GM18498 (cell line): ENCODE measurements around the gene RANBP17.

Experiments
- ATAC-seq: cut with Tn5 transposase; IDR thresholded peaks from one replicate; pipeline ENCODE4 v1.9.1; 2021; ENCODE audit warnings: mild to moderate bottlenecking, moderate library complexity; ENCODE audit not compliant: unreplicated experiment

Gene RANBP17

DNA sequence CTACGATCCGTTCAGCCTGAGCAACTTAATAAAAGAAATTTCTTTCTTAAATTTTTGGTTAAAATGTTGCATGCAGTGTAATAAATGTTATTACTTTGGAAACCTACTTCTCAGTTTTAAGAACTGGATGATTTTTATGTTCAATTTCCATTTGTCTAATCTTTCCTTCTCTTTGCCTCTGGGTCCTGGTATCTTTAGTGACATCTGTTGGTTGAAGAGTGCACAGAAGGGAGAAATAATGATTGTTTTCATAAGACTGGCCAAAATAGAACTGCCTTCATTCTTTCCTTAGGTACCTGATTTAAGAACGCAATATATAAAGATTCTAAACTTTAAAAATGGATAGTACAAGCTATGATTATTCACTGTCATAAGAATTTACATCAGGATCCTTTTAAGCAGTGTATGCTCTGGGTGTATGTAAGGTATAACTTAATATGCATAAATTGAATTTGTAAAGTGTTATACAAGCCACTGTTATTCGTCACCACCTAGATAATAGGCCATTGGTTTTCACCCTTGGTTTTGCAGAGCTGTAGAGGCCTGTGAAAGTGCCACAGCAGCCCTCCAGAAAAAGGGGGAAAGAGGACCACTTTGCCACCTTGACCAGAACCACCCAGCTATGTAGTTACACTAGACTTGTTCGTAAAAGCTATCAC lies 364.4 kb downstream of the RANBP17 start:
- no peak for ATAC-seq

DNA sequence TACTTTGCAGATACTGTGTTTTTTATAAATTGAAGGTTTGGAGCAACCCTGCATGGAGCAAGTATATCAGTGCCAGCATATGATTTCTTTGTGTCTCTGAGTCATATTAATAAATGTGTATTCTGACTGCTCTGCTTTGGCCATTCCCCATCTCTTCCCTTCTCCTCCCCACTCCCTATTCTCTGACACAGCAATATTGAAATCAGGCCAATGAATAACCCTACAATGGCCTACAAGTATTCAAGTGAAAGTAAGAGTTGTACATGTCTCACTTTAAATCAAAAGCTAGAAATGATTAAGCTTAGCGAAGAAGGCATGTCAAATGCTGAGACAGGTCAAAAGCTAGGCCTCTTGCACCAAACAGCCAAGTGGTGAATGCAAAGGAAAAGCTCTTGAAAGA lies 365.0 kb downstream of the RANBP17 start:
- no peak for ATAC-seq

DNA sequence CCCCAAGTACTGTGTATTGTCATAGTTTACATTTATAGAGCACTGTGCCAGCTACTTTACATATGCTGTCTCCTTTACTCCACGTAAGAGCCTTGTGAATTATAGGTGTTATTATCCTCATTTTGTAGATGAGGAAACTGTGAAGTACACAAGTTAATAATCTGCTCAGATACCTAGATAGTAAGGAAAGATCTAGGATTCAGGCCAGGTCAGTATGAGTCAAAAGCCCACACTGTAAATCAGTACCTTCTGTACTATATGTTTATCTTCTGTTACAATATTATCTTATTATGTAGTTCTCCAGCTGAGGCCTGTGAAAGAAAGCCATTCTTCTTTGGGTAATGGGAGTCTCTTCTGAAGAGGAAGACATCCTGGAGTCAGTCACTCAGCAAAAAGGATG lies 374.8 kb downstream of the RANBP17 start:
- no peak for ATAC-seq

DNA sequence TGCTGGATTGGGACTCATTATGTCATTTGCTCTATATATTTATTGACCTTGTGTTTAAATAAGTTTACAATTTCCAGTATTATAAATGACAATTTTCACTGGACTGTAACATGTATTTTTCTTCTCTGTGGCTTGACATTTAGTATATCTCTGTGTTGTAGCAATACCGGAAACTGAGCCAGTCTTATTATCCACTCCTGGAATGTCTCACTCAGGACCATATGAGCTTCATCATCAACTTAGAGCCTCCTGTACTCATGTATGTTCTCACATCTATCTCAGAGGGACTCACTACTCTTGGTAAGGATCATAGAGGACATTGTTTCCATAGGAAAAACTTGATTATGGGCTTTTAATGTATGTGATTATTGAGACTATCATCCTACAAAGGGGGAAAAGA lies 380.7 kb downstream of the RANBP17 start:
- no peak for ATAC-seq

DNA sequence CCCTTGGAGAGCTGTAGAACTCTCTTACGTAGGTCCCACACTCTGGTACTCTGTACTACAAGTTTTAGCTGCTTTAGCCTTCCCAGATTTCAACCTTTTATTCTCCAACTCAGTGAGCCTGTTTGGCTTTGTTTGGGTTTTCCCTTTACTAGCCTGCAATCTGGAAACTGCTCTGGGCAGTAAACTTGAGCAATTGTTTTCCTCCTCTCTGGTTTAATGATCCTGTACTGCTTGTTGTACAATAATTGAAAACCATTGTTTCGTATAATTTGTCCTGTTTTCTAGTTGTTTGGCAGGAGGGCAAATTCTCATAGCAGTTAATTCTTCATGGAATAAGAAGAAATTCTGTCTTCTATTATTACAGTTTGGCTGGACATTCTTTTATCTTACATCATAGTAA lies 384.4 kb downstream of the RANBP17 start:
- no peak for ATAC-seq

DNA sequence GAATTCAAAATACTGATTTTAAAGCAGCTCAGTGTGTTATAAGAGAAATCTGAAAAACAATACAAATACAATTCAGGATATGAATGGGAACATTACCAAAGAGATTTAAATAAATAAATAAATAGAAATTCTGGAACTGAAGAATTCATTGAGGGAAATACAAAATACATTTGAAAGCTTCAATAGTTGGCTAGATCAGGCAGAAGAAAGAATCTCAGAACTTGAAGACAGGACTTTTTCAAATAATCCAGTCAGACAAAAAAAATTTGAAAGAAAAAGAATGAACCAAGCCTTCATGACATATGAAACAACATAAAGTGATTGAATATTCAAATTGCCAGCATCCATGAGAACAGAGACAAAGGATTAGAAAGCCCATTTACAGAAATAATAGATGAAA lies 387.6 kb downstream of the RANBP17 start:
- ATAC-seq: no peak

DNA sequence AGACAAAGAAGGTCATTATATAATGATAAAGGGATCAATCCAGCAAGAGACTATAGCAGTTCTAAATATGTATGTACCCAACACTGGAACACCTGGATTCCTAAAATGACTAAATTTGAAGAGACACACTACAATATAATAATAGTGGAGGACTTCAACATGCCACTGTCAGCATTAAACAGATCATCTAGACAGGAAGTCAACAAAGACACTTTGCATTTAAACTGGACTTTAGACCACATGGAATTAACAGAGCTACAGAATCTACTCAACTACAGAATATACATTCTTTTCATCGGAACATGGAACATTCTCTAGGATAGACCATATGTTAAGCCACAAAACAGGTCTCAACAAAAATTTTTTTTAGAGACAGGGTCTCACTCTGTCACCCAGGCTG lies 388.9 kb downstream of the RANBP17 start:
- ATAC-seq: no peak

DNA sequence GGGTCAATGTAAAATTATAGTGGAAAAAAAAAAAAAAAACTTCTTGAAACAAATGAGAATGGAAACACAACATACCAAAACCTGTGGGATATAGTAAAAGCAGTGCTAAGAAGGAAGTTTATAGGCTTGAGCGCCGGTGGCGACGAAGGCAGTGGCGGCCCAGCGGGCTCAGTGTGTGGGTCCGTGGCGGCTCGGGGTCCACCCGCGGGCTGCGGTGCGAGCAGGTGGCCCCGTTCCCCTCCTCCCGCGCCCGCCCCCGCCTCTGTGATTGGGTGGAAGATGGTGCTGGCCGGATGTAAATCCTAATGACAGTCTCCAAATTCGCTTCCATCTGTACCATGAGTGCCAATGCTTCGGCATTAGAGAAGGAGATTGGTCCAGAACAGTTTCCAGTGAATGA lies 389.7 kb downstream of the RANBP17 start:
- no peak for ATAC-seq

DNA sequence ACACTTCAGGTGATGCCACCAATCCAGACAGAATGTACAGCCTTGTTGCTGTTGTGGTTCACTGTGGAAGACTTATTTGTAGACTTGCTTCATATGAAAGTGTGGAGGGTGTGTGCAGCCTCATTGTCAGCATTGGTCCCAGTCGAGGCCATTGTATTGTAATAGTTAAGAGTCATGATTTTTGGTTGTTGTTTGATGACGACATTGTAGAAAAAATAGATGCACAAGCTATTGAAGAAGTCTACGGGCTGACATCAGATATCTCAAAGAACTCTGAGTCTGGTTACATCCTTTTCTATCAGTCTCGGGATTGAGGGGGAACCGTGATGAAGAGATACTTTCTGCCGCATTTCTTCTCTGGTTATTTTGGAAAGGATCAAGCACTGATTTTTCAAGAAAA lies 390.9 kb downstream of the RANBP17 start:
- no peak for ATAC-seq

DNA sequence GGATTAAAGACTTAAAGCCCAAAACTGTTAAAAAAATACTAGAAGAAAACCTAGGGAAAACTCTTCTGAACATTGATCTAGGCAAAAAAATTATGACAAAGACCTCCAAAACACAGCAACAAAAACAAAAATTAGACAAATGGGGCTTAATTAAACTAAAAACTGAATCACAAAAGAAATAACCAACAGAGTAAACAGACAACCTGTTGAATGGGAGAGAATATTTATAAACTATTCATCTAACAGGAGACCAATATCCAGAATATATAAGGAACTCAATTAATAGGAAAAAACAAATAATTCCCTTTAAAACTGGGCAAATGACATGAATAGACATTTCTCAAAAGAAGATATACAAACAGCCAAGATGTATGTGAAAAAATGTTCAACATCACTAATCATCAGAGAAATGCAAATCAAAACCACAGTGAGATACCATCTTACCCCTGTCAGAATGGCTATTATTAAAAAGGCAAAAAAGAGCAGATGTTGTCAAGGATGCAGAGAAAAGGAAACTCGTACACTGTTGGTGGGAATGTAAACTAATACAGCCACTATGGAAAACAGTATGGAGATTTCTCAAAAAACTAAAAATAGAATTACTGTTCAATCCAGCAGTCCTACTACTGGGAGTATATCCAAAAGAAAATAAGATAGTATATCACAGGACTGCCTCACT lies 397.1 kb downstream of the RANBP17 start:
- no peak for ATAC-seq

DNA sequence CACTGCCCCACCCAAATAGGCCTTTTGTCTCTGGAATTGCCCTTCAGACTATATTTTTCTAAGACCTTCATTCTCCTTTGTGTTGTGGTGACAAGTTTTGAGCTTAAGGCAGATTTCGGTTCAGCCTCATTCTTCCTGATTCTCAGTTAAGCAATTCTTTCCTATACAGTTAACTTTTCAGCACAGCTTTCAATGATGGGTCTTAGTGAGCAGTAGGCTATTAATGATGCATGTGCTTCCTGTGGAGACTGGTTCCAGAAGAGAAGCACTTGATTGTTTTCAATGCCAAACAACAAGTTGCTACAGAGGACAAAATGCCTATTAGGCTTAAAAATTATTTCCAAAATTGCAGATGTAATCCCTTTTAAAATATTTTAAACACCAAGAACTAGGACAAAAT lies 399.5 kb downstream of the RANBP17 start:
- ATAC-seq: no peak

DNA sequence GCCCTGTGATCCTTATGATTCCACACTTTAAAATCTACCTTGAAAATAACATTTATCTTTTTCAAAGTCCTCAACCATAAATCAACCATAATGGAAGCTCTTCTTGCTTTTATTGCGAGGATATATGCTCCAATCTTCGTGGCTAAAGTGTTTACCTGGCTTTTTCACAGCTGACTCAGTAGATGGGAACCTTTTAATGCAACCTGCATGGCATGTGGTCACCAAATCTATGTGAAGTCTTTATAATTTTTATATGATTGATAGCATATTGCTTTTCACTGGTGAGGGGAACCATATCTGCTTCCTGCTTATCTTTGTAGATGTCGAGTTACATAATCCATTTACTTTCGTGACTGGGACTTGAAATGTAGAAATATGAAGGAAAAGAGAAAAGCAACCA lies 400.1 kb downstream of the RANBP17 start:
- no peak for ATAC-seq

DNA sequence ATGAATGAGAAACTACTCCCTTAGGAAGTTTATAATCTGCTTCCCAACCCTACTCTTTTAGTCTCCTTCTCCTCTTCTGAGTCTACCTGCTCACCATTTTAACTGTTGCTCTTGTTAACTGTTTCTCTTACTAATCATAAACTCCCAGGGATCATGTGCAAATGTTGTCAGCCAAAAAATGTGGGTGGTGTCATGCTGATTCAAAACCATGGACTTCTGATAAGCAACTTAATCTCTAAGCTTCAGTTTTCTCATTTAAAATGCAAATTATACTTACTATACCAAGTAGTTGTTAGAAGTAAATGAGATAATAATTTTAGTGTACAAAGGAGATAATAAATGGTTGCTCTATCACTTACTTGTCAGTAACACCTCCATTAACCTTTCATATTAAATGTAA lies 401.4 kb downstream of the RANBP17 start:
- no peak for ATAC-seq

DNA sequence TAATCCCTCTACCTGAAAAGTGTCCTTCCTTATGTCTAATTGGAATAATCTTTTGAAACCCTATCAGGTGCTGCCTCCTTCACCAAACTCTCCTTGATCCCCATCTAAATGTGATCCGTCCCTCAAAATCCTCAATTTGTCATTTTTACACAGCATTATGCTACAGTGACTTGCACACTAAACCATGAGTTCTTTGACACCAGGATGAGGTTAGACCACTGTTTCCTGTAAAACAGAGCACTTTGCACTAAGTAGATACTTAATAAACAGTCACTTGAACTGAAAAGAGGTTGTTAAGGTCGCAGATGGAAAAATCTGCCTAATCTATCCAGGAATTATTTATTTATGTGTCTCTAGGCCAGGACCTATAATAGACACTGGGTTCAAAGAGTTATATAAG lies 403.0 kb downstream of the RANBP17 start:
- ATAC-seq: no peak

DNA sequence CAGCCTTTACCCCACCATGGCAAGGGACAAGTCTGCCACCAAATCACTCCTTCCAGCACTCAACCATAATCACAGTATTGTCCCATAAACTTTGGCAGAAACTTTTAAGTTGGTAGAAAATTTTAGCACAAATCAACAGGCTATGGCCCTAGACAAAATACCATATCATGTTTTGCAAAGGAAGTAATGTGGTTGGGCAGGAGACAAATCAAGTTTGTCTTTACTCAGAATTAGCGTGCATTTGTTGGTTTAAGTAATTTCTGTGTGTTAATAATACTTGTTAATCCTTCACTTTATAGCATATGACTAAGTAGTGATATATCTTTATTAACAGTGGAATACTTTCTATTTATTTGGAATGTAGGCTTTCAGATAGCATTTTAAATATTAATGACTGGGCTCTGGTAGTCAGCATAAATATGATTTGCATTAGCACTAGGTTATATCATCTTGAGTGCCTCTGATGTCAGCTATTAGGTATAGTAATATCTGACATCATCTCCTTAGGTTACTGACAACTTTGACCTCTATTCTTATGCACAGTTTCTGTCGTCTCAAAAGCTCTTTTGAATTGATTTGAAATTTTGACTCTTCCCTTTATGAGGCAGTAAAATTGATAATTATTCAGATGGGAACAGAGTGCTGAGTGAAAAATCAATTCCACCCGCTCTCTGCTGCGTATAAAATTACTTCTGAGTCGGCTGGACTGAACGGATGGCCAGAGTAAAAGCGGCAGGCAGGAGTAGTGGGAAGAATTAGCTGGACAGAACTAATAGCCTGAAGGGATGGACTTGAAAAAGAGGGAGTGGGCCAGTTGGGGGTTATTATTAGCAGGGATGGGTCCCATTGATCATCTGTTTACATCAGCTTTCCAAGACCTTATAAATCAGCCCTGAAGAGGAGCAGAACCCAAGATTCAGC lies 407.1 kb downstream of the RANBP17 start:
- no peak for ATAC-seq

DNA sequence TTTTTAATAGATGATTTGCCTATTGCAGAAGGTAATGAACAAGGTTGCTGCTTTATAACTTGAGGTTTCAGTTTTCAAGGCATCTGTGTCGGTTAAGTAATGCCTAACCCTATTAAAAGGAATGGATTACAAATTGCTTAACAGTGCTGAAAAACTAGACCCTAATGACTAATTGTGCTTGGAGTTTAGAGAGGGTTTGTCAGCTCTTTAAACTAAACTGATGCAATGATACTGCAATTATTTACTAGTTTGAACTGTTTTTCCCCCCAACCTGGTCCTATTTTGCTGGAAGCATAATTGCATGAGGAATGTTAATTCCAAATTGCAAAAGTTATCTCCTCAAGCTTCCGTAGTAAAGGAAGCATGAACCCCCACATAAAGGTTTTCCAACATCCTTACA lies 407.9 kb downstream of the RANBP17 start:
- ATAC-seq: no peak

DNA sequence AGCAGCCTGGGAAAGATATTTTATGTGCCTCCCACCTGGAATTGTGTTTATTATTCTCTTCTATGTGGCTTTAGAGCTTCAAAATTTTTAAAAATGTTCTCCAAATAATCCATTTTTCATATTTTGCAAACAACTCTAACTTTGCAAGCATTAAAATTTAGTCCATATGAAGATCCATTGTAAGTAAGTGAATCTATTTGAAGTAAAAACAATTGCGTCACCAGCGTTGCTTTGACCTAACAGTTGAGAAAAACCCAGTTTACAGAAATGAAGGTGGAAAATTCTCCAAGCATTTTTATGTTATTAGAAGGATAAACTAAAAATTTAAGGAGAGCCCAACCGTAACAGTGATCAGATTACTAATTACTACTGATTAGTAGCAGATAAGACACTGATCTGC lies 408.3 kb downstream of the RANBP17 start:
- ATAC-seq: no peak

DNA sequence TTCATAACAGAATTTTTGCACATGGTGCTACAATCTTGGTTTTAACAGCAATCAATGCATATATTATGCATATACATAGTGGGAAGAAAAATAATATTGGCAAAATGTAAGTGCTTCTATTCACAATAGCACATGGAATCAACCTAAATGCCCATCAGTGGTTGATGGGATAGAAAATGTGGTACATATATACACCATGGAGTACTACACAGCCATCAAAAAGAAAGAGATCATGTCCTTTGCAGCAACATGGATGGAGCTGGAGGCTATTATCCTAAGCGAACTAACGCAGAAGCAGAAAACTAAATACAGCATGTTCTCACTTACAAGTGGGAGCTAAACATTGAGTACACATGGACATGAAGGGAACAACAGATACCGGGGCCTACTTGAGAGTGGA lies 410.0 kb downstream of the RANBP17 start:
- ATAC-seq: no peak

DNA sequence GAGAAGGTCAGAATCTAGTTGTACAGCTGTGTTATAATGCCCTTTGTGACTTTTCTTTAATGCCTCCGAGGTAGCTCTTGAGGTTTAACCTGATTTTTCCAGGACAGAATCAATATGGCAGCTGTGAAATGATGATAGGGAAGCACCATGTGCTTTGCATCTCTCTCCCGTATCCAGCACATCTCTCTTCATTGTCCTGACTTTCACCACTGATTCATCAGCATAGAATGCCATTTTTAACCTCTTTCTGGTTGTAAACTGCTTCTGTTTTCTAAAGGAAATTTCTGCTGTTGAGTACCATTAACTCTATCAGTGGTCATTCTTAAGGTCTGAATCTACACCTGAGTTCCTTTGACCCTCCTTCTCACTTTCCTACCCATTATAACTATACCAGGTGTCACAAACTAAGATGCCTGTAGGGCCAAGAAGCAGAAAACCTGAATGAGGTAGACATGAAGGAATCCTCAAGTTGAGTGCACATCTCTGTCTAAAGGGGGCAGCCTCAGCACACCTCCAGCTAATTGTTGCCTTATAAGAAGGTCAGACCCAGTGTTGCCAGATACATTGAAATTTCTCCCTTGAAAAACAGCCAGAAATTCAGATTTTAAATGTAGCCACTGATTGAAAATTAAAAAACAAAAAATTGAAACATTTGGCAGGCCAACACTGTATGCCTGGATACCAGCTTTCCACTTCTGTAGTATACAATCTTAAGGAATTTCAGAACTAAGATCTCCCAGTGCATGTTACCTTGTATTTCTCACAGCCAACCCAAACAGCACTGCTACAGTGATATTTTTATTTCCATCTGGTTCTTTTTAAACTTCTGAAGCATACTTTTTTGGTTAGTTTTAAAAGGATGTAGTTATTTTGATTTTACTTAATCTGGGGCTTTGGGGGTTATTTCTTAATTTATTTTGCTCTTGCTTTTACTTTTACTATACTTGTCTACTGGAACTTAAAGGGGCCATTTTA lies 411.5 kb downstream of the RANBP17 start:
- ATAC-seq: no peak

DNA sequence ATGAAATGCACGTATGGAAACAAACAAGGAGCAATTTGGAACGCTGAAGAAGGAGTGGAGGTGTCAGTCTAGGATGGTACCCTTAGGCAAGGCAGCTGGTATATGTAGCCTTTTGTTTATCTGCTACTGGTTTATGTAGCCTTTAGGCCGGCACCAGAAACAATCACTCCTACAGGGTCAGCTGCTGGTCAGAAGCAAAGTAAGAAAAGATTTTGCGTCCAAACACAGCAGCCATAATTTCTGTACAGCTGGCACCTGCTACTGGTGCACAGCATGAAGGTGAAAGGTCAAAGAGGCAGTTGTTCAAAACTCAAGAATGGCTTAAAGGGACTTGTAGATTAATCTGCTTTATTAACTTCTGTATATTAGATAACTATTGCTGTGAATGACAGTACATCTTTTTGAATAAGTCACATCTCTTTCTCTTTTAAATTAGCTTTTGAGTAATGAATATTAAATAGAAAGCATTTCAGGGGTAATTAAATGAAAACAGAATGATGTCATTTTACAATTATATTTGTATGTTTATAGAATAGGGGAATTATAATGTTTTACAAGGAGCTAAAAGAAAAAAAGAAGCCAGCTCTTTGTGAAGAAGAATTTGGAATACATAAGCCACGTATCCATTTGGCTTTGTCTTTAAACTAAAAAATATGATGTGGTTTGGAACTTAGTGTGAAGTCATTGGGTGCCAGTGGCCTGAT lies 414.2 kb downstream of the RANBP17 start:
- ATAC-seq: no peak
